ENCODE measurements around the gene GPALPP1.

- TF ChIP-seq POLR2A (IDR thresholded peaks at IDR 0.05; ENCODE audit: low read length) (no peak), PBX3 (IDR thresholded peaks at IDR 0.05) (no peak), CTCF (IDR thresholded peaks at IDR 0.05) (no peak), ATOH8 (CRISPR knock-in tag; IDR thresholded peaks at IDR 0.05; ENCODE audit: low read depth) (no peak), RNF2 (IDR thresholded peaks at IDR 0.05; ENCODE audit: borderline replicate concordance, low read depth) (no peak), REST (IDR thresholded peaks at IDR 0.05) (no peak), EP300 (IDR thresholded peaks at IDR 0.05) (no peak)
Measured at GRCh38 chr13:44952671-44953070, 36.7 kb upstream of the GPALPP1 start.

All from A549 (cell line).